Upper lobe of left lung (tissue), 6 donors: ENCODE results near the gene SECISBP2L. TPM values are rescaled to one million over a fixed set of nuclear protein-coding genes. Genes with fewer than 3 reads are reported as not detected.
A peak's percentile ranks its signal among the peaks of the same experiment; 100 is the strongest.

Experiments
- ATAC-seq, 2 donors: fragments of 200-7000 bp; cut with Tn5 transposase; one replicate each; pipeline ENCODE4 v1.9.1; 2022; ENCODE audit warnings: mild to moderate bottlenecking in 2 of 2, moderate library complexity in 2 of 2; ENCODE audit not compliant: low FRiP score in 2 of 2
- DNase-seq, 2 donors: peaks; one replicate each; pipeline ENCODE4 v3.0.0-alpha.2; 2019 to 2020
- H3K27ac ChIP-seq, 4 donors: fragments of 200-600 bp; sonication (generic); one replicate each; pipeline ENCODE4 v1.5.1; 2016 to 2019
- H3K27me3 ChIP-seq, 4 donors: fragments of 200-600 bp; sonication (generic); one replicate each; pipeline ENCODE4 v1.5.1; 2017 to 2019
- H3K36me3 ChIP-seq, 4 donors: fragments of 200-600 bp; sonication (generic); one replicate each; pipeline ENCODE4 v1.5.1; 2016 to 2019
- H3K4me1 ChIP-seq, 4 donors: fragments of 200-600 bp; sonication (generic); one replicate each; pipeline ENCODE4 v1.5.1; 2018 to 2019
- H3K4me3 ChIP-seq, 4 donors: fragments of 200-600 bp; sonication (generic); one replicate each; pipeline ENCODE4 v1.5.1; 2017 to 2019; ENCODE audit warnings: mild to moderate bottlenecking in 2 of 4, moderate library complexity in 1 of 4
- H3K9me3 ChIP-seq, 4 donors: fragments of 200-600 bp; sonication (generic); one replicate each; pipeline ENCODE4 v1.5.1; 2018 to 2019
- EP300 ChIP-seq, 4 donors: sonication (generic); formaldehyde crosslinking; IDR thresholded peaks; one replicate each; pipeline ENCODE4 v1.5.1; 2017; ENCODE audit warnings: antibody characterized with exemption in 4 of 4, control low read depth in 2 of 4
- POLR2A ChIP-seq, 4 donors: fragments of 450-650 bp; IDR thresholded peaks; one replicate each; pipeline ENCODE4 v1.5.1; 2016 to 2017; ENCODE audit warnings: antibody characterized with exemption in 4 of 4, mild to moderate bottlenecking in 2 of 4
- POLR2AphosphoS5 ChIP-seq, 2 donors: sonication (generic); formaldehyde crosslinking; IDR thresholded peaks; one replicate each; pipeline ENCODE4 v1.5.1; 2017; ENCODE audit warnings: antibody characterized with exemption in 2 of 2
- WGBS, 2 donors: methylation state at CpG; one replicate each; pipeline ENCODE4 v1.1.5; 2017 to 2018; 5-methylcytosine and 5-hydroxymethylcytosine counted together
- total RNA-seq, 6 donors: library from RNA; depleted of rRNA in 4 of 6; stranded (reverse); fragments of >200 nt in 4 of 6; gene quantifications; one replicate each; pipeline versions ENCODE4 v1.1.0 to v1.2.1, GENCODE V29; 2016 to 2021
- TF ChIP-seq, protein P1 (sequence below), 6 experiments: fragments of 450-650 bp in 4 of 6; fragments of 200-600 bp in 2 of 6; sonication (generic) in 2 of 6; IDR thresholded peaks; one replicate each; pipeline ENCODE4 v1.5.1; 2016 to 2019; ENCODE audit warnings: antibody characterized with exemption in 6 of 6
- donor health status: DM: no; HTN: no; CAD: no; lungs with moderate emphysema.
- donor health status: DM: no; HTN: yes; CAD: no; lungs with severe emphysema.

The SECISBP2L gene
- total RNA-seq, 6 donors from 2014 or later: 71.4 to 286 (median 155) TPM

DNA sequence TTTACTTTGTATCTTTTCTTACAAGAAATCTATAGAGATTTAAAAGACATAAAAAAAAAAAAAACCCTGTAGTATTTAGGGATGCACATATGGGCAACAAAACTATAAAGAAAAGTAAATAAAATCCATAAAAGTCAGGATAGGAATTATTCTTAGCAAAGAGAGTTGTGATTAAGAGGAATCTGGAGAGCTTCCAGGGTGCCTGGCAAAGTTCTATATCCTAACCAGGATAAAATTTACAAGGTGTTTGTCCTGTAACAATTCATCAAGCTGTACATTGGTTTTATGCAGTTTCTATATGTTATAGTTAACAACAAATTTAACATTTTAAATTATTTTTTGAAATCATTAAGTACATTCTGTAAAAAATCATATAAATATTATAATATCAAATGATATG, 7.9 kb downstream of the SECISBP2L start:
- Histone ChIP-seq H3K27me3 (no peaks in the 10 kb centered on the region), H3K4me1 (peaks cover 22 to 55% (median 34%) of the 10 kb centered on the region in 4 donors), H3K9me3 (no peaks in the 10 kb centered on the region), H3K36me3 (peaks cover 5 to 13% (median 12%) of the 10 kb centered on the region in 4 donors), H3K4me3 (no peak overlapping the region), H3K27ac (peak overlapping the region in 1 of 4 donors; percentile 23)
- no peak for ATAC-seq
- TF ChIP-seq POLR2AphosphoS5 (IDR thresholded peaks at IDR 0.05) (no peak), POLR2A (IDR thresholded peaks at IDR 0.05) (no peak), EP300 (IDR thresholded peaks at IDR 0.05) (no peak)
- TF ChIP-seq, protein P1, sequence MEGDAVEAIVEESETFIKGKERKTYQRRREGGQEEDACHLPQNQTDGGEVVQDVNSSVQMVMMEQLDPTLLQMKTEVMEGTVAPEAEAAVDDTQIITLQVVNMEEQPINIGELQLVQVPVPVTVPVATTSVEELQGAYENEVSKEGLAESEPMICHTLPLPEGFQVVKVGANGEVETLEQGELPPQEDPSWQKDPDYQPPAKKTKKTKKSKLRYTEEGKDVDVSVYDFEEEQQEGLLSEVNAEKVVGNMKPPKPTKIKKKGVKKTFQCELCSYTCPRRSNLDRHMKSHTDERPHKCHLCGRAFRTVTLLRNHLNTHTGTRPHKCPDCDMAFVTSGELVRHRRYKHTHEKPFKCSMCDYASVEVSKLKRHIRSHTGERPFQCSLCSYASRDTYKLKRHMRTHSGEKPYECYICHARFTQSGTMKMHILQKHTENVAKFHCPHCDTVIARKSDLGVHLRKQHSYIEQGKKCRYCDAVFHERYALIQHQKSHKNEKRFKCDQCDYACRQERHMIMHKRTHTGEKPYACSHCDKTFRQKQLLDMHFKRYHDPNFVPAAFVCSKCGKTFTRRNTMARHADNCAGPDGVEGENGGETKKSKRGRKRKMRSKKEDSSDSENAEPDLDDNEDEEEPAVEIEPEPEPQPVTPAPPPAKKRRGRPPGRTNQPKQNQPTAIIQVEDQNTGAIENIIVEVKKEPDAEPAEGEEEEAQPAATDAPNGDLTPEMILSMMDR (IDR thresholded peaks at IDR 0.05): no peak
- no peak for DNase-seq

DNA sequence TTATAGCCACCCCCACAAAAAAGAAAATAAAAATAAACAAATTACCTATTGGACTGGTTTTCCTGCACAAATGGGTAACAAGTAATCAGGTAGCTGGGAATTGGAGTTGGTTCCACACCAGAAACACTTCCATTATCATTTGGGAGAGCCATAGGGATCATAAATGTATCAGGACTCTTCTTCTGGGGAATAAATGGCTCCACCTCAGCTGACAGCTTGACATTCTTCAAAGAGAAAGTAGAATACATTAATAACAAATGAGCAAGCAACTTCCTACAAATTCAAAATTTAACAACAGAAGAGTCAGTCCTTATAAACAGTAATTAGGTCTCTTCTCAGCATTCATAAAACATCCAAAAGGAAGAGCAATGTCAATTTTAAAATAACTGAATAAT, 8.7 kb downstream of the SECISBP2L start:
- ATAC-seq (no peak), DNase-seq (no peak)
- Histone ChIP-seq H3K9me3 (no peaks in the 10 kb centered on the region), H3K4me1 (peaks cover 17 to 46% (median 31%) of the 10 kb centered on the region in 4 donors), H3K27me3 (no peaks in the 10 kb centered on the region), H3K4me3 (no peak overlapping the region), H3K27ac (peak overlapping the region in 1 of 4 donors; percentile 23), H3K36me3 (peaks cover 5 to 21% (median 13%) of the 10 kb centered on the region in 4 donors)
- TF ChIP-seq, protein P1 (IDR thresholded peaks at IDR 0.05): no peak
- TF ChIP-seq POLR2A (IDR thresholded peaks at IDR 0.05) (no peak), EP300 (IDR thresholded peaks at IDR 0.05) (no peak), POLR2AphosphoS5 (IDR thresholded peaks at IDR 0.05) (no peak)

DNA sequence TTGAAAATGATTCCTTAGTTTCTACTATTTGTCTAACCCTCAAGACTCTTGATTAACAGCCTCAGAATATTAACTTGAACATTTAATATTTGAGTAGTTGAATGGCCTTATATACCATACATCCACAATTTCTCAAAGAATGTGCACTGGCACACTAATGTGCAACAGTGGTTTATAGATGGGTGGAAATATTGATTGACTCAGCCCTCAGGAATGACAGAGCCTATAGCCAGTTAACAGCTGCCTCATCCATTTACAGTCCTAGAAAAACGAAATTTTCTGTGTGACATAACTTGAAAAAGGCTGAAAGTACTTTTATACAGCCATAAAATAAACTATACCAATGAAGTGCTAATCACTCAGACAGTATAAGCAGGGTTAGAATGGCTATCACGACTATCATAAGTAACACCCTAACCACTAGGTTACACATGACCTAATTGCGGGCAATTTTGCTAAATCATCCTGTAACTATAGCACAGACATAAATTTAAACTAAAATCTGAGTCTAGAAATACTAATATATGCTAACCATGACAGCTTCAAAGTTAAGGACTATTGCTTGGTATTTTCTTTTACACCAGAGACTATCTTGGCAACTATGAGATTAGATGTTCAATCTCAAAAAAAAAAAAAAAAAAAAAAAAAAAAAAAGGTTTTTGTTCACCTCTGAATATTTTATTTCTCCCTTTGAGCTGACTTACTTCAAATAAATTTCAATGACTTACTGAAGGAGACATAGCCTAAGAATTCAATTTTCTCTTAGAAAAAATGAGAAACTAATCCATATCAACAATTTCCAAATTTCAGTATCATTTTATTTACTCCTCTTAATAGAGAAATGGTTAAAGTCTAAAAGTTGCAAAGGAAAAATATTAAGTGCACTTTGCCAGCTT, 9.3 kb downstream of the SECISBP2L start:
- Histone ChIP-seq H3K4me1 (peaks cover 17 to 41% (median 28%) of the 10 kb centered on the region in 4 donors), H3K4me3 (no peak overlapping the region), H3K9me3 (no peaks in the 10 kb centered on the region), H3K36me3 (peaks cover 5 to 27% (median 13%) of the 10 kb centered on the region in 4 donors), H3K27me3 (no peaks in the 10 kb centered on the region), H3K27ac (no peak overlapping the region)
- ATAC-seq: no peak
- WGBS, 2 donors: 74 to 78% methylated on average over 3 of the region's 3 CpGs
- DNase-seq: no peak
- TF ChIP-seq EP300 (IDR thresholded peaks at IDR 0.05): no peak
- no peak for TF ChIP-seq POLR2AphosphoS5 (IDR thresholded peaks at IDR 0.05)
- TF ChIP-seq, protein P1 (IDR thresholded peaks at IDR 0.05): no peak
- TF ChIP-seq POLR2A (IDR thresholded peaks at IDR 0.05): no peak

DNA sequence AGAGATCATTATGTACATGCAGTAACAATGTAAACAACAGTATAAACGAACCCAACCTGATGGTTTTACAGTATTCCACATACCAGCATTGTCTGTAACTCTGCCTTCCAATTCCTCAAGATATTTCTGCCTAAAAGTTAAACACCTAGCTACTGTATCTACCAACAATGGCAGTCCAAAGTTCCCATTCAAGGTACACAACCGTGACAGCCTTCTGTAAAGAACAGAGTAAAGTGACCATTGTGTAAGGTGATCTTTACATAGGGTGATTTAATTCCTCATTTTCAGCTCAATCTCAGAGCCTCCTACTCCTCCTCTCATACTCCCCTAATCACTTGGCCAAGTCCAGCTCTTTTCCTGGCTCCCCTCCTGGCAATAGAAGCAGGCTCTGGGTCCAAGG, 10.4 kb downstream of the SECISBP2L start:
- H3K27me3 ChIP-seq: no peaks in the 10 kb centered on the region
- no peak overlapping the region for H3K27ac ChIP-seq
- H3K4me1 ChIP-seq: peaks cover 17 to 32% (median 24%) of the 10 kb centered on the region in 4 donors
- DNase-seq (no peak), ATAC-seq (no peak)
- WGBS, 2 donors: 82 to 89% methylated on average over 2 of the region's 2 CpGs
- H3K4me3 ChIP-seq: no peak overlapping the region
- no peaks in the 10 kb centered on the region for H3K9me3 ChIP-seq
- H3K36me3 ChIP-seq: peaks cover 5 to 34% (median 13%) of the 10 kb centered on the region in 4 donors
- no peak for TF ChIP-seq EP300 (IDR thresholded peaks at IDR 0.05)
- no peak for TF ChIP-seq POLR2A (IDR thresholded peaks at IDR 0.05)
- TF ChIP-seq, protein P1 (IDR thresholded peaks at IDR 0.05): no peak
- TF ChIP-seq POLR2AphosphoS5 (IDR thresholded peaks at IDR 0.05): no peak
